GM21515 (cell line): ENCODE measurements around the gene PKDREJ.

Experiments used
- ATAC-seq: cut with Tn5 transposase; IDR thresholded peaks from one replicate; pipeline ENCODE4 v1.9.1; 2021; ENCODE audit not compliant: unreplicated experiment

PKDREJ gene

GRCh38 chr22:46239261-46240048 is 23.7 kb downstream of the PKDREJ start:
- no peak for ATAC-seq

- ATAC-seq: no peak
These were observed 24.6 kb downstream of the PKDREJ start for GRCh38 chr22:46238541-46238940.

- no peak for ATAC-seq
These were observed 25.6 kb downstream of the PKDREJ start for GRCh38 chr22:46237453-46238124.

GRCh38 chr22:46234969-46235368 is 28.2 kb downstream of the PKDREJ start:
- no peak for ATAC-seq

- no peak for ATAC-seq
These were observed 29.9 kb downstream of the PKDREJ start for GRCh38 chr22:46233231-46233630.

GRCh38 chr22:46230262-46230901 is 32.8 kb downstream of the PKDREJ start:
- ATAC-seq: no peak

GRCh38 chr22:46229701-46230100 is 33.4 kb downstream of the PKDREJ start:
- no peak for ATAC-seq

- ATAC-seq: no peak
These were observed 36.6 kb downstream of the PKDREJ start for GRCh38 chr22:46226577-46226976.

GRCh38 chr22:46225631-46226030 is 37.5 kb downstream of the PKDREJ start:
- no peak for ATAC-seq

GRCh38 chr22:46224898-46225290 is 38.2 kb downstream of the PKDREJ start:
- ATAC-seq: no peak

GRCh38 chr22:46224044-46224897 is 38.9 kb downstream of the PKDREJ start:
- no peak for ATAC-seq

- ATAC-seq: no peak
These were observed 42.2 kb downstream of the PKDREJ start for GRCh38 chr22:46220921-46221320.

GRCh38 chr22:46219636-46220035 is 43.5 kb downstream of the PKDREJ start:
- ATAC-seq: no peak

- ATAC-seq: no peak
These were observed 48.5 kb downstream of the PKDREJ start for GRCh38 chr22:46214616-46215015.

- no peak for ATAC-seq
These were observed 49.0 kb downstream of the PKDREJ start for GRCh38 chr22:46214149-46214548.

- ATAC-seq: no peak
These were observed 50.1 kb downstream of the PKDREJ start for GRCh38 chr22:46213052-46213451.

GRCh38 chr22:46212195-46212594 is 50.9 kb downstream of the PKDREJ start:
- no peak for ATAC-seq

GRCh38 chr22:46209262-46209661 is 53.9 kb downstream of the PKDREJ start:
- ATAC-seq: no peak
